Ectodermal cell (in vitro differentiated cells): ENCODE measurements around the gene UTY. TPM values are rescaled to one million over a fixed set of nuclear protein-coding genes. Genes with fewer than 3 reads are reported as not detected.

ENCODE experiments used
- H3K27ac ChIP-seq: 2 replicates; pipeline ENCODE4 v1.7.0; 2013; ENCODE audit warnings: mild to moderate bottlenecking, low read depth, low read length; ENCODE audit not compliant: insufficient read depth, poor library complexity, severe bottlenecking
- H3K27me3 ChIP-seq: 2 replicates; pipeline ENCODE4 v1.7.0; 2013; ENCODE audit warnings: mild to moderate bottlenecking, low read length; ENCODE audit not compliant: insufficient read depth, control insufficient read depth, poor library complexity, severe bottlenecking
- H3K36me3 ChIP-seq: one replicate; pipeline ENCODE4 v1.7.0; 2013; ENCODE audit warnings: low read length; ENCODE audit not compliant: control insufficient read depth, insufficient read depth
- H3K4me1 ChIP-seq: one replicate; pipeline ENCODE4 v1.7.0; 2013; ENCODE audit warnings: low read length; ENCODE audit not compliant: control insufficient read depth, insufficient read depth
- H3K4me3 ChIP-seq: 2 replicates; pipeline ENCODE4 v1.7.0; 2013; ENCODE audit warnings: low read depth, low read length, control low read depth; ENCODE audit not compliant: insufficient read depth
- H3K9me3 ChIP-seq: 2 replicates; pipeline ENCODE4 v1.7.0; 2013; ENCODE audit warnings: mild to moderate bottlenecking, low read length, moderate library complexity; ENCODE audit not compliant: control insufficient read depth
- WGBS, 2 experiments: methylation state at CpG; one replicate each; pipeline ENCODE4 v1.1.7; 2013; ENCODE audit warnings: missing lambda C conversion rate in 2 of 2; 5-methylcytosine and 5-hydroxymethylcytosine counted together
- polyA plus RNA-seq, 4 experiments: library from polyadenylated mRNA; stranded (reverse); fragments of 50-300 nt; gene quantifications; one replicate each; pipeline ENCODE4 v1.2.3, GENCODE V29; 2013

The UTY gene
- 14.3 TPM for polyA plus RNA-seq (2013, experiment 1 of 4)
- polyA plus RNA-seq (2013, experiment 2 of 4): 15.9 TPM
- 15.3 TPM for polyA plus RNA-seq (2013, experiment 3 of 4)
- polyA plus RNA-seq (2013, experiment 4 of 4): 16.2 TPM

DNA sequence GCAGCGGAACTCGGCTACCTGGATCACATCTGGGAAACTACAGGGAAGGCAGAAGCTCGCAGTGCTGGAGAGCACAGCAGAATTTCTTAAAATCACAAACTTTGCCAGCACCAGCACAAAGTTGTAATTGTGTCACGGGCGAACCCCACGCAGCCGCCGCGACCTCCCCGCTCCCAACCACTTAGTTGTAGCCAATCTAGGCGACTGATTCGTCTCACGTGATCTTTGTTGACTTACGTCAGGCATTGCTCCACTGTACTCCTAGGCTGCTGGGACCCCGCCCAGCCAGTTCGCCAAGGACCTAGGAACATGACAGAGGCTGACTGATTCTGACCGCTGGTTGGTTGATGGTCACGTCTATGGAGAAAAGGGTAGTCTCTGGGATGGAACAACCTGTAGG, at the start of gene UTY:
Gene UTY (minus strand): TSS at position 206 of the 400 bp plus-strand sequence. CDS start 368 bp downstream, outside the sequence.
- H3K27me3 ChIP-seq: no peaks in the 10 kb centered on the region
- H3K36me3 ChIP-seq: no peaks in the 10 kb centered on the region
- H3K4me3 ChIP-seq: peak within 1 kb of the TSS; percentile 76
- no peaks in the 10 kb centered on the region for H3K9me3 ChIP-seq
- H3K27ac ChIP-seq: peak within 1 kb of the TSS; percentile 71
- 0 to 4% methylated on average over 18 of the region's 18 CpGs for WGBS, 2 experiments
- no peaks in the 10 kb centered on the region for H3K4me1 ChIP-seq

DNA sequence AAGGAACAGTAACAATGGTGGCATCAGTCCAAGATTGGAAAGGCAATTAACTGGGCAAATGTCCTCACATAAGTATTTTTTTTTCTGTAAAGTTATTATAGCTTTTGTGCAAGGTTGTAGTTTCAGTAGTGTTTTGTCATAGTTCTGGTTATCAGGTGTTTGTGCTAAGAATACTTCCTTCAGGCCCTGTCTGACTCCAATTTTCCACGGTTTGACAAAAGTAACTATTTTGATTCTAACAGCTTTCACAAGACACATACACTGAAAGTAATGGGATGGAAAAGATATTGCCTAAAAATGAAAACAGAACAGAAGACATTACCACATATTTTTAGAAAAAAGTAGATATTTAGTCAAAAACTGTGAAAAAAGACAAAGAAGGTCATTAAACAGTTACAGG, 40.6 kb upstream of the UTY start:
- Histone ChIP-seq H3K27ac (no peak overlapping the region), H3K36me3 (no peaks in the 10 kb centered on the region), H3K4me1 (no peaks in the 10 kb centered on the region), H3K27me3 (no peaks in the 10 kb centered on the region), H3K4me3 (no peak overlapping the region), H3K9me3 (no peaks in the 10 kb centered on the region)
- WGBS, 2 experiments: no CpG with 5 or more reads among the region's 1 CpG

DNA sequence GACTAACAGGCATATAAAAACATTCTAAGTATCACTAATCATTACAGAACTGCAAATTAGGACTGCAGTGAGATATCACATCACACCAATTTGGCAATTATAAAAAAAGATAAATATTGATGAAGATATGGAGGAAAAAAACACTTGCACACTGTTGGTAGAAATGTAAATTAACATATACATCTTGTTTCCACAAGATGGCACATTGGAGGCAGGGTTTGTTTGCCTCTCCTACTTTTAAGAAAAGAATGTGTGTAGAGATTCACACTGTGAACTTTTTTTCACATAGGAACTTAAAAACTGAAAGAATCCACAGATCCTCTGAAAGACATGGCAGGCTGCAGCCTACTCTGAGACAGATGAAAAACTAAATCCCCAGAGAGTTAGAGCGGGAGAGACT, 21.4 kb upstream of the UTY start:
- 83% methylated on average over 1 of the region's 1 CpG; no CpG with 5 or more reads in 1 of the 2 experiments for WGBS, 2 experiments
- Histone ChIP-seq H3K27me3 (no peaks in the 10 kb centered on the region), H3K4me3 (no peak overlapping the region), H3K27ac (no peak overlapping the region), H3K9me3 (no peaks in the 10 kb centered on the region), H3K4me1 (peaks cover 4% of the 10 kb centered on the region), H3K36me3 (no peaks in the 10 kb centered on the region)

DNA sequence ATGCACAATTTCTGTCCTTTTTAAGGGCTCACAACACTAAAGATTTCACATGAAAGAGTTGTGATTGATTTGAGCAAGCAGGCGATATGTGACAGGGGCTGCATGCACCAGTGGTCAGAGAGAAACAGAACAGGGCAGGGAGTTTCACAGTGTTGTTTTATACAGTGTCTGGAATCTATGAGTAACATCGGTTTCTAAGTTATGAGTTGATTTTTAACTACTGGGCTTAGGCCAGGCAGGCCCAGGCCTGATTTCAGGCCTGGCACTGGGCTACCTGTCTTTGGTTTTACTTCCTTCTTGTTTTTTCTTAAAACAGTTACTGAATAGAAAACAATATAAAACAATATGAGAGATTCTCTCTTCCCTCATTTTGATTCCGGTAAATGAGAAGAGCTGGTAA, 13.9 kb upstream of the UTY start:
- Histone ChIP-seq H3K27ac (no peak overlapping the region), H3K9me3 (no peaks in the 10 kb centered on the region), H3K4me3 (no peak overlapping the region), H3K4me1 (no peaks in the 10 kb centered on the region), H3K27me3 (no peaks in the 10 kb centered on the region), H3K36me3 (no peaks in the 10 kb centered on the region)
- WGBS, 2 experiments: 91 to 97% methylated on average over 2 of the region's 3 CpGs

DNA sequence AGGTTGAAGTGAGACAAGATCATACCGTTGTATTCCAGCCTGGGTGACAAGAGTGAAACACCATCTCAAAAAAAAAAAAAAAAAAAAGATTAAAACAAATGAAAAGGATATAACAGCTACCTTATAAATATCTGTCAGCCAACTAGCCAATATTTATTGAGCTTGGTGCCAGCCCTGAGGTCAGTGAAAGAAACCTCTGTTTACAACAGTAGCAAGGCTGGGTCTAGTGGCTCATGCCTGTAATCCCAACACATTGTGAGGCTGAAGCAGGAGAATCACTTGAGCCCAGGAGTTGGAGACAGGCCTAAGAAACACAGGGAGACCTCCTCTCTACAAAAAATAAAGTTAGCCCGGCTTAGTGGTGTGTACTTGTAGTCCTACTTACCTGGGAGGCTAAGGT, 12.6 kb upstream of the UTY start:
- H3K36me3 ChIP-seq: no peaks in the 10 kb centered on the region
- 67 to 100% methylated on average over 1 of the region's 2 CpGs for WGBS, 2 experiments
- H3K9me3 ChIP-seq: no peaks in the 10 kb centered on the region
- H3K27ac ChIP-seq: no peak overlapping the region
- no peaks in the 10 kb centered on the region for H3K27me3 ChIP-seq
- no peaks in the 10 kb centered on the region for H3K4me1 ChIP-seq
- no peak overlapping the region for H3K4me3 ChIP-seq

DNA sequence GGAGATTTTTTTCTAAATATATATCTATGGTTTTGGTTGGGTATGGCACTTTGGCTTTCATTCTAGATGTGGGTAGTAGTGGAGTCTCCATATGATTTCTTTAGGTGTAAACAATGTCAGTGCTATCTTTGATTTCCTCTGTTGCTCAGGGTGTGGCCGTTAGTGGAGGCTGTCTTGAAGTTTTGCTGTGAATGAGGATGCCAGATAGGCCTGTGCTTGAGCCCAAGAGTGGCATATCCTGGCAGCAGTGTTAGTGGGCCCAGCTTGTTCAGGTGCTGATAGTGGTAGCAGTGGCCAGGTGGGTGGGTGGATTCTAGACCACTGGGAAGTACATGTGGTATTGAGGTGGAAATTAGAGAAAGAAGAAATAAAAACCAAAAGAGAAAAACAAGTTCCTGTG, 8.9 kb upstream of the UTY start:
- H3K27me3 ChIP-seq: no peaks in the 10 kb centered on the region
- WGBS, 2 experiments: 92 to 100% methylated on average over 1 of the region's 1 CpG
- no peaks in the 10 kb centered on the region for H3K4me1 ChIP-seq
- H3K4me3 ChIP-seq: no peak overlapping the region
- no peaks in the 10 kb centered on the region for H3K36me3 ChIP-seq
- H3K9me3 ChIP-seq: no peaks in the 10 kb centered on the region
- H3K27ac ChIP-seq: no peak overlapping the region

DNA sequence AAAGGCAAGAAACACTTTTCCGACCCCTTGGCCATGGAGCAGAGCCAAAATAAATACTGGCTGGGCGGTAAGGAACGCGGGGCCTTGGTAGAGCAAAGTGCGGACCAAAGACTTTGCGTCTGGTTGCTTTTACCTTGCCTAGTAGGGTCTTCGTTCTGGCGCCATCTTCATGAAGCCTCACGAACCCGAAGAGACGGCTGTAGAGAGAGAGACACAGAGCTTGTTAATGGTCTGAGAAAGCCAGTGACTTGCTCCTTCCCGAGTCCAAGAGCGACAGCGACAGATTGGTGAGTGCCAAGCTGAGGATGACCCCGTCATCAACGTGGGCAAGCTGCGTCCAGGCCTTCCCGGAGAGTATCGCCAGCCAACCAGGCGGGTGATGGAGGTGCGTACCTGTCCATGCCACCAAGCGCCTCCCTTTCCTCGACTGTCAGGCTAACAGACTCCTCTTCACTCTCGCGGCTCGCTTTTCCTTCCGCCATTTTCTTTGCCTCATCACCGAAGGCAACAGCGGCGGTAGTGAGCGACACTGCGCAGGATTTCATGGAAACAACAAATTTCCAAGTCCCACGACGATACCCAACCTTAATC, 617 bp downstream of the UTY start:
- peak overlapping the region; percentile 71 for H3K27ac ChIP-seq

DNA sequence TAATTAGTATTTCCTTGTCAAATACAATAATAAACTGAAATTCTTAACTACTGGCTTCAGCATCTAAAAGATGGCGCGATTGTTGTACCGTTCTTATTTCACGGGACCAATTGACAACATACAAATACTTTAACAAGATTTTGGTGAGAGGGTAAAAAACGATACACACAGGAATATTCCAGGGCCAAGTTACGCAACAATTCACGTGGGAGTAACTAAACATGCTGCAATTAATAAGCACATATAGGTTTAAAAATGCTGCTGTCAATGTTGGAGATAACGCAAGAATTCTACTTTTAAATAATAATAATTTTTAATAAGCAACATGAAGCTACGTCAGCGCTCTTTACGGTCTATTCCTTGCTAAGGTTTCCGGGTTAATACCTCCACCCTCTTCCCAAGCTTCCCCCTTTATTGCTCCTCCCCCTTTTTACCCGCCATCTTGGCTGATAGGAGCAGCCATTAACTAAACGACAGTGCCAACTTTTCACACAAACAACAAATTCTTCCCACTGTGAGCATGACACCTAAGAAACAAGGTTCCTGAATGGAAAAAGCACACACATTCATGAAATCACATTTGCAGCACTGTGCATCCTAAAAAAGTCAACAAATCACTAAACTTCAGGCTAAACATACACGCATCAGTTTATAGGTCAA, 1.6 kb downstream of the UTY start:
- Histone ChIP-seq H3K27ac (peak overlapping the region; percentile 71), H3K4me1 (no peaks in the 10 kb centered on the region), H3K27me3 (no peaks in the 10 kb centered on the region), H3K9me3 (no peaks in the 10 kb centered on the region), H3K4me3 (peak overlapping the region; percentile 76), H3K36me3 (no peaks in the 10 kb centered on the region)
- WGBS, 2 experiments: 0 to 7% methylated on average over 7 to 8 of the region's 15 CpGs

More for the DNA sequence above, 617 bp downstream of the UTY start:
- Histone ChIP-seq H3K9me3 (no peaks in the 10 kb centered on the region), H3K27me3 (no peaks in the 10 kb centered on the region), H3K4me1 (no peaks in the 10 kb centered on the region), H3K4me3 (peak overlapping the region; percentile 76), H3K36me3 (no peaks in the 10 kb centered on the region)
- 4 to 5% methylated on average over 34 of the region's 34 CpGs for WGBS, 2 experiments

DNA sequence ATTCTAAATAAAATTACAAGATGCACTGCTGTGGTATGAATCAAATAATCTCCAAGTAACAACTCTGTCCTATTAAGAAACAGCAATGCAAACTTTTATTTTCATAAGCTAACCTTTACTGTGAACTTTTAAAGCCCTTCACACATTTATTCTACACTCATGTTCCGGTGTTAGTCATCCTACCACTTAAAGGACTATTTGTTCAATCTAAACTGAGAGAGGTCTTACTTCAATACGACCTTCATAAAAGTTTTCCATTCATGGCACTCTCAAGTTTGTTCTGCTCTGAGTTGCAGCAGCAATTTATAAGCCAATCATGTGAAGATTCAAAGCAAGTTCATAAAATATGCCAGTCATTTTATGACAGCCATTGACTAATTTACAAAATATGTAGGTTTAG, 4.8 kb downstream of the UTY start:
- H3K27ac ChIP-seq: no peak overlapping the region
- no peaks in the 10 kb centered on the region for H3K36me3 ChIP-seq
- 93 to 94% methylated on average over 2 of the region's 2 CpGs for WGBS, 2 experiments
- no peak overlapping the region for H3K4me3 ChIP-seq
- H3K4me1 ChIP-seq: no peaks in the 10 kb centered on the region
- H3K9me3 ChIP-seq: no peaks in the 10 kb centered on the region
- H3K27me3 ChIP-seq: no peaks in the 10 kb centered on the region

DNA sequence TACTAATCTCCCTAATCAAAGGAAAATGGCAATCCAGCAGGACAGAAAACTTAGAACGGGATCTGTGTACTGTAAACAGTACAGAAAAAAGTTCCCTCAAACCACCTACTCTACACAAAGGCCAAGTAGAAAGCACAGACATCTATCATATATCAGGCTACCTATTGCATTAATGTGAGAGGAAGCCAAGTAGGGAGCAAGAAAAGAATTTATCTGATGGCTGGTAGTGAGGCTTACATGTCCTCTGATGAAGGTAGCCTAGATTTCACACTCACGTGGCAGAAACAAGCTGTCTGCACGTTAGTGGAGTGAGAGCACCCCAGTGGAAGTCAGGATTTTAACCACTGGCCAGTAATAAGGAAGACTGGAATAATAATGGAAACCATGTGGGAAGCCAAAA, 28.3 kb downstream of the UTY start:
- Histone ChIP-seq H3K27ac (no peak overlapping the region), H3K27me3 (no peaks in the 10 kb centered on the region), H3K9me3 (no peaks in the 10 kb centered on the region), H3K4me3 (no peak overlapping the region), H3K36me3 (no peaks in the 10 kb centered on the region), H3K4me1 (no peaks in the 10 kb centered on the region)
- WGBS, 2 experiments: 80 to 88% methylated on average over 3 of the region's 3 CpGs
